Measurements from ENCODE around the gene POLR3C. TPM values are rescaled to one million over a fixed set of nuclear protein-coding genes. Genes with fewer than 3 reads are reported as not detected.
"Not testable (repeated sequence)": the region's sequence is repeated elsewhere in the genome, so short reads cannot be mapped to it uniquely, and the experiment has no call there.

The POLR3C gene
- total RNA-seq, 1 donor from 2014 or later = 38.4 TPM

DNA sequence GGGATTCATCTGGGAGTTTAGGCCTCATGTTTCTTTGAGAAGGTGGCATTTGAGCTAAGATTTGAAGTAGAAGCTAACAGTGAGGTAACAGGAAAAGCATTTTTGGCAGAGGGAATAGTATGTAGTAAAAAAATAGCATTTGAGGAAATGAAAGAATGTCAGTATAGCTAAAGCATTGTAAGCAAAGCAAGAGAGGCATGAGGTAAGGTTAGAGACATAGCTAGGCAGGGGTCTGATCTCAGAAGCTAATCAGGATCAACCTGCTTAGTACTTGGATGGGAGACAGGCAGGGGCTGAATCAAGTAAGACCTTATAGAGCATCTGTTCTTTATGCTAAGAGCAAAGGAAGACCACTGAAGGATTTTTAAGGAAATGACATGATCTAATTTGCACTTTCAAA lies 4.0 kb downstream of the POLR3C start:
- TF ChIP-seq, protein P1, sequence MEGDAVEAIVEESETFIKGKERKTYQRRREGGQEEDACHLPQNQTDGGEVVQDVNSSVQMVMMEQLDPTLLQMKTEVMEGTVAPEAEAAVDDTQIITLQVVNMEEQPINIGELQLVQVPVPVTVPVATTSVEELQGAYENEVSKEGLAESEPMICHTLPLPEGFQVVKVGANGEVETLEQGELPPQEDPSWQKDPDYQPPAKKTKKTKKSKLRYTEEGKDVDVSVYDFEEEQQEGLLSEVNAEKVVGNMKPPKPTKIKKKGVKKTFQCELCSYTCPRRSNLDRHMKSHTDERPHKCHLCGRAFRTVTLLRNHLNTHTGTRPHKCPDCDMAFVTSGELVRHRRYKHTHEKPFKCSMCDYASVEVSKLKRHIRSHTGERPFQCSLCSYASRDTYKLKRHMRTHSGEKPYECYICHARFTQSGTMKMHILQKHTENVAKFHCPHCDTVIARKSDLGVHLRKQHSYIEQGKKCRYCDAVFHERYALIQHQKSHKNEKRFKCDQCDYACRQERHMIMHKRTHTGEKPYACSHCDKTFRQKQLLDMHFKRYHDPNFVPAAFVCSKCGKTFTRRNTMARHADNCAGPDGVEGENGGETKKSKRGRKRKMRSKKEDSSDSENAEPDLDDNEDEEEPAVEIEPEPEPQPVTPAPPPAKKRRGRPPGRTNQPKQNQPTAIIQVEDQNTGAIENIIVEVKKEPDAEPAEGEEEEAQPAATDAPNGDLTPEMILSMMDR (conservative IDR thresholded peaks at IDR 0.05) = no peak
- Mint-ChIP-seq H3K27ac (ENCODE audit: unreplicated experiment) (no peak overlapping the region), H3K27me3 (ENCODE audit: low read depth) (no peaks in the 10 kb centered on the region), H3K9me3 (no peaks in the 10 kb centered on the region), H3K36me3 (ENCODE audit: low read depth) (peaks cover 32% of the 10 kb centered on the region), H3K4me1 (peaks cover 21% of the 10 kb centered on the region), H3K4me3 (peak overlapping the region; percentile 52)
- DNase-seq (ENCODE audit: low read depth, low spot score) = no peak

DNA sequence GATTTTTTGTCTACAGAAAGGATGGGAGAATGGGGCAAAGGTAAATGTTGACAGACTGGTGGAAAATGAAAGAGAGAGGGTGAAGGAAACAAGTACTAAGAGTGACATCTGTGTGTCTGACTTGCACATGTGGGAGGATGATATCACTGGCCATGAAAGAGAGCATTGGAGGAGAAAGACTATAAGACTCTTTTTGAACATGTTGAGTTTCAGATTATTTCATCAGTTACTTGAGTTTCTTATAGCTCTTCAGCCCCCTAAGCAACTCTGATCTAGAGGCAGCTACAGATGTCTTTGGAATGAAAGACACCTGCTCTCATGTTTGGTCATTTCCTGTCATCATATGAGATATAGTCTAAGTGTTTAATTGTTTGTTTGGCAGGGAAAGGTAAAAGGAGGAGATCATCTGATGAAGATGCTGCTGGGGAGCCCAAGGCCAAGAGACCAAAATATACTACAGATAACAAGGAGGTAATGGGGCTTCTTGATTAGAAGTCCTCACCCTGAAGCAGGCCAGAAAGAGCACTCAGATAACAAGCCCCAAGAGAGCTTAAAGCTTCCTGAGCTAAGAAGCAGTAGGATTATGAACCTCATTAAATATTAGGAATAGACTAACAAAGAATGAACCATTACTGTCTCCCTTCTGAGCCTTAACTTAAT lies 4.5 kb downstream of the POLR3C start:
- Mint-ChIP-seq H3K36me3 (ENCODE audit: low read depth) (peaks cover 37% of the 10 kb centered on the region), H3K27ac (ENCODE audit: unreplicated experiment) (no peak overlapping the region), H3K4me1 (peaks cover 21% of the 10 kb centered on the region), H3K4me3 (peak overlapping the region; percentile 52), H3K9me3 (no peaks in the 10 kb centered on the region), H3K27me3 (ENCODE audit: low read depth) (no peaks in the 10 kb centered on the region)
- TF ChIP-seq, protein P1 (conservative IDR thresholded peaks at IDR 0.05) = no peak
- DNase-seq (ENCODE audit: low read depth, low spot score) = no peak

DNA sequence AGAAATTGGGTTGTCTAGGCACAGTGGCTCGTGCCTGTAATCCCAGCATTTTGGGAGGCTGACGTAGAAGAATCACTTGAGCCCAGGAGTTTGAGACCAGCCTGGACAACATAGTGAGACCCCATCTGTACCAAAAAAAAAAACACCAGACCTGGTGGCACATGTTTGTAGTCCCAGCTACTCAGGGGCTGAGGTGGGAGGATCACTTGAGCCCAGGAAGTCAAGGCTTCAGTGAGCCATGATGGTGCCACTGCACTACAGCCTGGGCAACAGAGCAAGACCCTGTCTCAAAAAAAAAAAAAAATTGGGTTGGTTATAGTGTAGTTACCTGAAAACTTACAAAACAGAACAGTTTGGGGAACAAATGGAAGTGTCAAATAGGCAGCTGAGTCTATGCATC lies 6.8 kb downstream of the POLR3C start:
- not testable (repeated sequence) for H3K27ac Mint-ChIP-seq (ENCODE audit: unreplicated experiment); H3K4me1 Mint-ChIP-seq; H3K27me3 Mint-ChIP-seq (ENCODE audit: low read depth); H3K9me3 Mint-ChIP-seq; H3K4me3 Mint-ChIP-seq; DNase-seq (ENCODE audit: low read depth, low spot score)
- peaks cover 38% of the 10 kb centered on the region for H3K36me3 Mint-ChIP-seq (ENCODE audit: low read depth)

DNA sequence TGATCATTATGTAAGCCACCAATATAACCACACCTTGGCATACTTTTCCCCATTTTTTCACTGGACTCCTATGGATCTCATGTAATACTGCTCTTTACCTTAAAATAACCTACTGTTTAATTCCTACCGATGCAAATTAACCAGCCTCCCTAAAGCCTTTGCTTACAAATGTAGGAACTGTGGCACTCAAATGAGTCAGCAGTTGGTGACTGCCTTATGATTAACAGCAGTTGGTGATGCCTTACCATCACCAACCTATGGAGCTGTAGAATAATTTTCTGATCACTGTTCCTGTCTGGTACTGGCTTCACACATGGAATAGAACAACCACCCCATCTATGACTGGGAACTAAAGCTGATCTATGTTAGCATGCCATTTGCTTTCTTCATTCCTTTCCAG lies 13.7 kb downstream of the POLR3C start:
- no peak for DNase-seq (ENCODE audit: low read depth, low spot score)
- TF ChIP-seq, protein P1 (conservative IDR thresholded peaks at IDR 0.05) = no peak
- H3K36me3 Mint-ChIP-seq (ENCODE audit: low read depth) = peaks cover 8% of the 10 kb centered on the region

DNA sequence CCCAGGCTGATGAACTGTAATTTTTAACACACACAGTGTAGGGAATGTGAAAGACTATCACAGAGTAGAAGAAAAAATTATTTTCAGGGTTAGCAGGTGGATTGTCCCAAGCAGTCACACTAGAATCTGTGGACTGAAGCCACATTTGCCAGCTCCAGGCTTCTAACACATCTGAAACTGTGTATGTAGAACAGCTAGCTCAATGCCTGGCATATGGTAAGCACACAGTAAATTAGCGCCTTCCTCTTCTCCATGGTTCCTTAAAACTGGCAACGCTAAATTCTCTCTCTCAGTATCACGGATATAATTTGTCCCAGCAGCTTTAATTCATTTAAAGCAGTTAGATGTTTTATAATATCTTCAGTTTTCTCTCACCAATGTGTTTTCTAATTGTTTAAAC lies 19.0 kb downstream of the POLR3C start:
- Mint-ChIP-seq H3K4me3 (no peak overlapping the region), H3K27me3 (ENCODE audit: low read depth) (no peaks in the 10 kb centered on the region), H3K4me1 (peaks cover 5% of the 10 kb centered on the region), H3K9me3 (no peaks in the 10 kb centered on the region), H3K27ac (ENCODE audit: unreplicated experiment) (no peak overlapping the region), H3K36me3 (ENCODE audit: low read depth) (peaks cover 2% of the 10 kb centered on the region)
- TF ChIP-seq, protein P1 (conservative IDR thresholded peaks at IDR 0.05) = no peak
- DNase-seq (ENCODE audit: low read depth, low spot score) = no peak

More for the DNA sequence above, 13.7 kb downstream of the POLR3C start:
- no peak overlapping the region for H3K4me3 Mint-ChIP-seq
- no peaks in the 10 kb centered on the region for H3K4me1 Mint-ChIP-seq
- no peaks in the 10 kb centered on the region for H3K9me3 Mint-ChIP-seq
- no peaks in the 10 kb centered on the region for H3K27me3 Mint-ChIP-seq (ENCODE audit: low read depth)
- no peak overlapping the region for H3K27ac Mint-ChIP-seq (ENCODE audit: unreplicated experiment)

DNA sequence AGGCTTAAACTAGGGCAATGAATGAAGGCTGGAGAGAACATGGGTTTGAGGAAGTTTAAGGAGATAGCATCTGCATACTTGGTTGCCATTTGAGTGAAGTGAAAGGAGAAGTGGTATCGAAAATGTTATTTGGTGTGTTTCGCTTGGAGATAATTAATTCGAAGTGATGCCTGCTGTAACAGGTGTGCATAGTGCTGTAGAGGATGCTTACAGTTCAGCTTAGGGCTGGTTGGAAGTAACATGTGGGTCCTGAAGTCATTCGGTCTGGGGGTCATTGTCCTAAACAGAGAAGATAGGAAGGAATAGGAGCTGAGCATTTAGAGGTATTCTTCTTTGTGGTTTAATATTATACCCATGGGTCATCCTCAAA lies 21.1 kb downstream of the POLR3C start:
- H3K9me3 Mint-ChIP-seq = no peaks in the 10 kb centered on the region
- H3K36me3 Mint-ChIP-seq (ENCODE audit: low read depth) = peaks cover 6% of the 10 kb centered on the region
- H3K27me3 Mint-ChIP-seq (ENCODE audit: low read depth) = no peaks in the 10 kb centered on the region
- no peak overlapping the region for H3K4me3 Mint-ChIP-seq
- TF ChIP-seq, protein P1 (conservative IDR thresholded peaks at IDR 0.05) = no peak
- peaks cover 5% of the 10 kb centered on the region for H3K4me1 Mint-ChIP-seq
- H3K27ac Mint-ChIP-seq (ENCODE audit: unreplicated experiment) = no peak overlapping the region
- no peak for DNase-seq (ENCODE audit: low read depth, low spot score)

All from neural crest cell (in vitro differentiated cells).